IMR-90 (cell line): ENCODE results near the gene FBN1. TPM values are rescaled to one million over a fixed set of nuclear protein-coding genes. Genes with fewer than 3 reads are reported as not detected.

Experiments used
- ATAC-seq: fragments of 200-7000 bp; cut with Tn5 transposase; 2 replicates; pipeline ENCODE4 v1.9.1; 2020; ENCODE audit warnings: low read depth, mild to moderate bottlenecking, moderate library complexity
- BruUV-seq: library from RNA; stranded (reverse); fragments of 400-500 nt; replicated peaks from 2 replicates; lab custom pipeline; 2021; lab: Mats Ljungman, UMichigan
- CTCF ChIA-PET: fragments of 300-600 bp; formaldehyde crosslinking; extraction: SDS; loops from one replicate; lab custom pipeline; 2021; ENCODE audit warnings: antibody characterized with exemption; lab: Yijun Ruan, JAX
- POLR2A ChIA-PET: fragments of 300-600 bp; sonication (Branson Sonifier 250); formaldehyde crosslinking; loops from one replicate; lab custom pipeline; 2022; ENCODE audit warnings: antibody characterized with exemption; ENCODE audit not compliant: unreplicated experiment; lab: Charles Lee
- DNase-seq: peaks from one replicate; pipeline ENCODE4 v3.0.0; 2013
- H2AFZ ChIP-seq: replicated peaks from 2 replicates; pipeline ENCODE3; 2013; ENCODE audit warnings: low read length, mild to moderate bottlenecking; ENCODE audit not compliant: poor library complexity
- H2AK5ac ChIP-seq: 2 replicates; pipeline ENCODE4 v1.6.1; 2013; ENCODE audit warnings: low read depth, low read length, inconsistent platforms
- H2AK9ac ChIP-seq: replicated peaks from 2 replicates; pipeline ENCODE3; 2013; ENCODE audit warnings: mild to moderate bottlenecking, low read depth, low read length, moderate library complexity; ENCODE audit not compliant: poor library complexity
- H2BK120ac ChIP-seq: 2 replicates; pipeline ENCODE4 v1.6.1; 2013; ENCODE audit warnings: low read depth, low read length, inconsistent platforms
- H2BK15ac ChIP-seq: 3 replicates; pipeline ENCODE4 v1.6.1; 2013; ENCODE audit warnings: low read depth, low read length, inconsistent platforms
- H2BK20ac ChIP-seq: 2 replicates; pipeline ENCODE4 v1.6.1; 2013; ENCODE audit warnings: low read depth, mild to moderate bottlenecking, inconsistent platforms, low read length, moderate library complexity
- H2BK5ac ChIP-seq: 2 replicates; pipeline ENCODE4 v1.6.1; 2013; ENCODE audit warnings: mild to moderate bottlenecking, low read depth, low read length, inconsistent platforms; ENCODE audit not compliant: poor library complexity, severe bottlenecking
- H3K14ac ChIP-seq: replicated peaks from 2 replicates; pipeline ENCODE4 v1.6.1; 2013; ENCODE audit warnings: low read depth, low read length, inconsistent platforms
- H3K18ac ChIP-seq: 2 replicates; pipeline ENCODE4 v1.6.1; 2013; ENCODE audit warnings: low read depth, low read length, control low read depth
- H3K23ac ChIP-seq: 2 replicates; pipeline ENCODE4 v1.6.1; 2013; ENCODE audit warnings: low read depth, low read length, inconsistent platforms
- H3K27ac ChIP-seq: 2 replicates; pipeline ENCODE4 v1.5.1; 2013; ENCODE audit warnings: mild to moderate bottlenecking, control low read depth, low read length; ENCODE audit not compliant: insufficient read depth
- H3K27me3 ChIP-seq: 2 replicates; pipeline ENCODE4 v1.6.1; 2013; ENCODE audit warnings: low read length; ENCODE audit not compliant: control insufficient read depth, insufficient read depth
- H3K36me3 ChIP-seq: 2 replicates; pipeline ENCODE4 v1.6.1; 2013; ENCODE audit warnings: low read length, mixed read lengths; ENCODE audit not compliant: control insufficient read depth, insufficient read depth
- H3K4ac ChIP-seq: 2 replicates; pipeline ENCODE4 v1.6.1; 2013; ENCODE audit warnings: low read depth, low read length, inconsistent platforms
- H3K4me1 ChIP-seq: 2 replicates; pipeline ENCODE4 v1.6.1; 2013; ENCODE audit warnings: low read length, mixed read lengths; ENCODE audit not compliant: control insufficient read depth, insufficient read depth
- H3K4me2 ChIP-seq: 2 replicates; pipeline ENCODE4 v1.6.1; 2013; ENCODE audit warnings: low read depth, mild to moderate bottlenecking, control low read depth, low read length, moderate library complexity
- H3K4me3 ChIP-seq: 2 replicates; pipeline ENCODE4 v1.5.1; 2013; ENCODE audit warnings: low read depth, mild to moderate bottlenecking, control low read depth, low read length, moderate library complexity; ENCODE audit not compliant: insufficient read depth
- H3K56ac ChIP-seq: 2 replicates; pipeline ENCODE4 v1.6.1; 2013; ENCODE audit warnings: low read length, inconsistent platforms; ENCODE audit not compliant: insufficient read depth; ENCODE audit errors: extremely low read depth
- H3K79me1 ChIP-seq, 2 experiments: 2 replicates each; pipeline ENCODE4 v1.6.1; 2013; ENCODE audit warnings: low read length in 2 of 2, inconsistent platforms in 1 of 2, low read depth in 1 of 2
- H3K9ac ChIP-seq: 2 replicates; pipeline ENCODE4 v1.6.1; 2013; ENCODE audit warnings: low read depth, low read length, control low read depth
- H3K9me1 ChIP-seq: 2 replicates; pipeline ENCODE4 v1.6.1; 2013; ENCODE audit warnings: low read length, inconsistent platforms; ENCODE audit not compliant: insufficient read depth
- H3K9me3 ChIP-seq: 2 replicates; pipeline ENCODE4 v1.6.1; 2013; ENCODE audit warnings: low read length; ENCODE audit not compliant: control insufficient read depth, insufficient read depth
- H4K20me1 ChIP-seq: 2 replicates; pipeline ENCODE4 v1.6.1; 2013; ENCODE audit warnings: low read length, inconsistent platforms; ENCODE audit not compliant: insufficient read depth
- H4K5ac ChIP-seq: 2 replicates; pipeline ENCODE4 v1.6.1; 2013; ENCODE audit warnings: mild to moderate bottlenecking, low read depth, low read length, control low read depth
- H4K8ac ChIP-seq, 2 experiments: 2 replicates each; pipeline ENCODE4 v1.6.1; 2013; ENCODE audit warnings: low read depth in 2 of 2, low read length in 2 of 2, control low read depth in 1 of 2, inconsistent platforms in 1 of 2
- H4K91ac ChIP-seq: 2 replicates; pipeline ENCODE4 v1.6.1; 2013; ENCODE audit warnings: low read depth, low read length, inconsistent platforms; ENCODE audit not compliant: insufficient read depth
- CEBPB ChIP-seq: IDR thresholded peaks from 2 replicates; pipeline ENCODE4 v1.6.1; 2012; ENCODE audit warnings: low read depth, low read length, improper control_type of control experiment
- CHD1 ChIP-seq: IDR thresholded peaks from 2 replicates; pipeline ENCODE4 v1.6.1; 2012; ENCODE audit warnings: low read depth, low read length, improper control_type of control experiment
- RAD21 ChIP-seq: IDR thresholded peaks from 2 replicates; pipeline ENCODE4 v1.6.1; 2012; ENCODE audit warnings: low read length, improper control_type of control experiment
- WGBS, 2 experiments: methylation state at CpG; one replicate each; pipeline versions ENCODE4 v1.1.5 to v1.1.7; 2013; ENCODE audit warnings: missing lambda C conversion rate in 2 of 2; ENCODE audit not compliant: insufficient read length in 1 of 2; ENCODE audit errors: extremely low coverage in 2 of 2; 5-methylcytosine and 5-hydroxymethylcytosine counted together
- dilution Hi-C: fragments of 300-500 bp; cut with HindIII; formaldehyde crosslinking; loops from one replicate; pipeline ENCODE4 v1.14.3; 2018; ENCODE audit warnings: low sequenced_read_pairs; ENCODE audit not compliant: unreplicated experiment
- in situ Hi-C: fragments of 300-500 bp; cut with MboI; formaldehyde crosslinking; loops from 3 replicates; pipeline ENCODE4 v1.14.3; 2019; ENCODE audit warnings: low sequenced_read_pairs, inconsistent platforms, mixed read lengths
- intact Hi-C: fragments of 100-400 bp; cut with micrococcal nuclease; formaldehyde crosslinking; loops from 2 replicates; pipeline ENCODE4 v1.10.0; 2022
- polyA plus RNA-seq, 3 experiments: library from polyadenylated mRNA; depleted of rRNA; stranded (reverse); fragments of >200 nt; gene quantifications; 2 replicates each; pipeline ENCODE4 v1.2.3, GENCODE V29; 2012; ENCODE audit warnings: low replicate concordance in 1 of 3
- total RNA-seq: library from RNA; depleted of rRNA; stranded (reverse); fragments of >200 nt; gene quantifications from 2 replicates; pipeline ENCODE4 v1.2.3, GENCODE V29; 2012

The FBN1 gene
- total and polyA plus RNA-seq, 2 of the 4 experiments (the other 2 are of a cell fraction) = 134 to 283 TPM

DNA sequence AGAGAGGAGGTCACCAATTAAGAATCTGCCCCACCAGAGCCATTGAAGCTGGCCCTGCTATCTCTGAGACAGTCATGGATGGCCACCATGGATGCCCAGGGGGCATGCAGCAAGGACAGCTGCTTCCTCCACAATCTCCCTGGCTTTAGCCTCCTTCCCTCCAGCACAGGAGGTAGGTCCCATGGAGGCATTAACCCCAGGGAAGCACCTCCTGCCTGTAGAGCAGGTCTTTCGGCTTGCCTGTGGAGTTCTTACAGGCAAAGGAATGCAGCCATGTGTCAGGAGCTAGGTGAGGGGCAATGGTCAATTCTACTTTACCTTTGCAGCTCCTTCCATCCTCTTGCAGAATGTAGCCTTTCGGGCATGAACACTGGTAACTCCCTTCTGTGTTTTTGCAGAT is 220.5 kb downstream of the FBN1 start:
- Histone ChIP-seq H2BK20ac (no peak overlapping the region), H2BK15ac (no peak overlapping the region), H4K8ac (no peak overlapping the region), H2AFZ (no peak overlapping the region), H3K4me3 (no peak overlapping the region), H3K27me3 (no peaks in the 10 kb centered on the region), H3K9me3 (no peaks in the 10 kb centered on the region), H2BK120ac (no peak overlapping the region), H3K4me2 (no peak overlapping the region), H3K9me1 (peaks cover 9% of the 10 kb centered on the region), H3K4me1 (peaks cover 15% of the 10 kb centered on the region), H4K20me1 (no peaks in the 10 kb centered on the region), H4K91ac (no peak overlapping the region), H3K4ac (no peak overlapping the region), H4K5ac (no peak overlapping the region), H3K27ac (peak overlapping the region; percentile 20; the same call in 1 of the 2 replicates), H2BK5ac (no peak overlapping the region), H2AK9ac (no peak overlapping the region), H3K14ac (peak overlapping the region; percentile 6; the same call in 1 of the 2 replicates), H3K9ac (no peak overlapping the region), H3K23ac (peak overlapping the region; percentile 2; the same call in 1 of the 2 replicates), H3K36me3 (peaks cover 55% of the 10 kb centered on the region), H3K18ac (no peak overlapping the region), H3K79me1 (peaks cover 13 to 43% of the 10 kb centered on the region in 2 experiments), H2AK5ac (no peak overlapping the region), H3K56ac (no peak overlapping the region)
- DNase-seq (no peak), ATAC-seq (no peak)
- dilution Hi-C loops = no loop called here
- CTCF ChIA-PET = interaction anchor here (0.6 kb wide), 1 partner anchor 323 kb away, joined by 3 read pairs; no protein-coding TSS in a partner anchor
- WGBS, 2 experiments = no CpG with 5 or more reads among the region's 2 CpGs
- no TSS peak for BruUV-seq
- TF ChIP-seq CHD1 (no peak), CEBPB (no peak), RAD21 (no peak)
- in situ Hi-C loops = no loop called here
- intact Hi-C loops = loop anchor here (10.0 kb wide), 1 partner anchor 220 kb away; the partner anchor contains the start of gene FBN1
- POLR2A ChIA-PET = interaction anchor here (0.6 kb wide), 1 partner anchor 23 kb away, joined by 3 read pairs; no protein-coding TSS in a partner anchor
